Prostate gland (tissue), 2 donors: ENCODE results near the gene CELF2.

Experiments
- CTCF ChIP-seq, 4 experiments: fragments of 200-600 bp in 2 of 4; fragments of 450-650 bp in 2 of 4; sonication (generic) in 2 of 4; IDR thresholded peaks; 1 replicate in 3 of 4; 2 replicates in 1 of 4; pipeline ENCODE4 v1.5.1; 2016 to 2019; ENCODE audit warnings: antibody characterized with exemption in 4 of 4, mild to moderate bottlenecking in 2 of 4, moderate library complexity in 2 of 4
- POLR2A ChIP-seq: fragments of 450-650 bp; IDR thresholded peaks from one replicate; pipeline ENCODE4 v1.6.1; 2016; ENCODE audit warnings: antibody characterized with exemption, mild to moderate bottlenecking

GRCh38 chr10:11035301-11035991, 17.8 kb downstream of the CELF2 start:
- no peak for TF ChIP-seq POLR2A
- no peak for TF ChIP-seq CTCF (IDR thresholded peaks at IDR 0.05)
